Fibroblast of the aortic adventitia (primary cell): ENCODE data around the gene CDK4. TPM values are rescaled to one million over a fixed set of nuclear protein-coding genes. Genes with fewer than 3 reads are reported as not detected.
"Not testable (repeated sequence)": the region's sequence is repeated elsewhere in the genome, so short reads cannot be mapped to it uniquely, and the experiment has no call there.

Experiments used
- DNase-seq: peaks from one replicate; pipeline ENCODE4 v3.0.0-alpha.2; 2010; ENCODE audit warnings: low read depth
- H3K4me3 ChIP-seq: 2 replicates; pipeline ENCODE4 v1.5.1; 2011; ENCODE audit warnings: low read depth, mild to moderate bottlenecking, control low read depth, low read length, moderate library complexity
- CTCF ChIP-seq: IDR thresholded peaks from 2 replicates; pipeline ENCODE4 v1.5.1; 2011; ENCODE audit warnings: mild to moderate bottlenecking, low read length, control low read depth, inconsistent platforms; ENCODE audit not compliant: insufficient read depth
- total RNA-seq: library from RNA; depleted of rRNA; stranded (reverse); fragments of >200 nt; gene quantifications from 2 replicates; pipeline ENCODE4 v1.2.3, GENCODE V29; 2012; ENCODE audit warnings: low replicate concordance

CDK4 gene
- total RNA-seq, 1 donor: 208 TPM

- DNase-seq: no peak
- H3K4me3 ChIP-seq: no peak overlapping the region
- no peak for TF ChIP-seq CTCF
These were observed 28.3 kb upstream of the CDK4 start for GRCh38 chr12:57780284-57780897.

GRCh38 chr12:57779736-57780135 is 27.6 kb upstream of the CDK4 start:
- DNase-seq: no peak
- no peak overlapping the region for H3K4me3 ChIP-seq
- no peak for TF ChIP-seq CTCF

- no peak overlapping the region for H3K4me3 ChIP-seq
- DNase-seq: no peak
- TF ChIP-seq CTCF: no peak
These were observed 25.8 kb upstream of the CDK4 start for GRCh38 chr12:57777911-57778310.

- DNase-seq: no peak
- TF ChIP-seq CTCF: no peak
- H3K4me3 ChIP-seq: no peak overlapping the region
These were observed 25.3 kb upstream of the CDK4 start for GRCh38 chr12:57777367-57777766.

- TF ChIP-seq CTCF: no peak
- DNase-seq: no peak
- H3K4me3 ChIP-seq: no peak overlapping the region
These were observed 24.1 kb upstream of the CDK4 start for GRCh38 chr12:57776247-57776587.

- TF ChIP-seq CTCF: no peak
- no peak overlapping the region for H3K4me3 ChIP-seq
- DNase-seq: no peak
These were observed 23.6 kb upstream of the CDK4 start for GRCh38 chr12:57775563-57776246.

- TF ChIP-seq CTCF: no peak
- H3K4me3 ChIP-seq: no peak overlapping the region
- DNase-seq: no peak
These were observed 22.9 kb upstream of the CDK4 start for GRCh38 chr12:57775044-57775443.

- H3K4me3 ChIP-seq, DNase-seq: not testable (repeated sequence)
These were observed 22.5 kb upstream of the CDK4 start for GRCh38 chr12:57774634-57775033.
